ENCODE data around the gene PFKFB2. TPM values are rescaled to one million over a fixed set of nuclear protein-coding genes. Genes with fewer than 3 reads are reported as not detected.

Gene PFKFB2
- total and polyA plus RNA-seq, 8 donors = 4.4 to 28.5 (median 10.4) TPM

GRCh38 chr1:207128336-207128921 lies 75.4 kb downstream of the PFKFB2 start:
- FAIRE-seq (no peak), DNase-seq (no peak), ATAC-seq (no peak)
- Histone ChIP-seq H3K27me3 (no peaks in the 10 kb centered on the region), H3K27ac (no peak overlapping the region), H3K36me3 (no peaks in the 10 kb centered on the region), H3K9me3 (no peaks in the 10 kb centered on the region), H3K4me1 (no peaks in the 10 kb centered on the region), H3K4me3 (no peak overlapping the region)
- intact Hi-C loops (cut with DNase I) = no loop called here
- TF ChIP-seq CTCF (IDR thresholded peaks at IDR 0.05) = no peak

- H3K27me3 ChIP-seq = no peaks in the 10 kb centered on the region
- no peak for ATAC-seq
- H3K4me3 ChIP-seq = no peak overlapping the region
- H3K36me3 ChIP-seq = no peaks in the 10 kb centered on the region
- TF ChIP-seq CTCF (IDR thresholded peaks at IDR 0.05) = no peak
- FAIRE-seq = no peak
- H3K4me1 ChIP-seq = no peaks in the 10 kb centered on the region
- no peak for DNase-seq
- no peak overlapping the region for H3K27ac ChIP-seq
- no peaks in the 10 kb centered on the region for H3K9me3 ChIP-seq
- intact Hi-C loops (cut with DNase I) = no loop called here
Measured at GRCh38 chr1:207129053-207129452, 76.0 kb downstream of the PFKFB2 start.

Other genes starting within 250 kb of the PFKFB2 start
- not detected for gene IL20, start 187.7 kb upstream of the PFKFB2 start, total RNA-seq
- not detected for gene IL20, start 187.7 kb upstream of the PFKFB2 start, polyA plus RNA-seq
- gene IL24, start 155.8 kb upstream of the PFKFB2 start, total RNA-seq = not detected
- not detected for gene IL24, start 155.8 kb upstream of the PFKFB2 start, polyA plus RNA-seq
- 1 to 10 TPM in 3 of 6 donors, under 1 TPM in 3; 0.58 to 2.0 (median 0.97) TPM for gene FCMR, start 131.3 kb upstream of the PFKFB2 start, total RNA-seq
- 1 to 10 TPM in 1 of 2 donors, under 1 TPM in 1; 0.65 to 1.2 TPM for gene FCMR, start 131.3 kb upstream of the PFKFB2 start, polyA plus RNA-seq
- gene PIGR, start 106.8 kb upstream of the PFKFB2 start, total RNA-seq = 10 to 100 TPM; 19.3 to 83.4 (median 44.0) TPM
- 1 to 10 TPM; 7.1 to 8.4 TPM for gene PIGR, start 106.8 kb upstream of the PFKFB2 start, polyA plus RNA-seq
- not detected for gene FCAMR, start 82.8 kb upstream of the PFKFB2 start, total RNA-seq
- not detected for gene FCAMR, start 82.8 kb upstream of the PFKFB2 start, polyA plus RNA-seq
- gene C1orf116, start 20.5 kb upstream of the PFKFB2 start, total RNA-seq = 10 to 100 TPM in 4 of 6 donors, 1 to 10 TPM in 2; 7.8 to 26.9 (median 10.1) TPM
- gene C1orf116, start 20.5 kb upstream of the PFKFB2 start, polyA plus RNA-seq = 10 to 100 TPM in 1 of 2 donors, 1 to 10 TPM in 1; 9.4 to 11.7 TPM
- 1 to 10 TPM; 1.8 to 4.0 (median 2.3) TPM for gene YOD1, start 2.1 kb upstream of the PFKFB2 start, total RNA-seq
- gene YOD1, start 2.1 kb upstream of the PFKFB2 start, polyA plus RNA-seq = 1 to 10 TPM; 1.1 to 2.4 TPM
- gene C4BPB, start 35.6 kb downstream of the PFKFB2 start, total RNA-seq = 1 to 10 TPM; 1.6 to 6.3 (median 3.1) TPM
- gene C4BPB, start 35.6 kb downstream of the PFKFB2 start, polyA plus RNA-seq = 10 to 100 TPM in 1 of 2 donors, 1 to 10 TPM in 1; 7.0 to 34.1 TPM
- gene C4BPA, start 51.0 kb downstream of the PFKFB2 start, total RNA-seq = 10 to 100 TPM in 1 of 6 donors, 1 to 10 TPM in 5; 1.4 to 15.4 (median 7.7) TPM
- gene C4BPA, start 51.0 kb downstream of the PFKFB2 start, polyA plus RNA-seq = 10 to 100 TPM in 1 of 2 donors, 1 to 10 TPM in 1; 7.2 to 11.9 TPM

Measured in pancreas (tissue), 10 donors.